GM12875 (cell line): ENCODE data around the gene BLNK.

Source experiments
- H3K4me3 ChIP-seq: one replicate; pipeline ENCODE4 v1.5.1; 2011; ENCODE audit warnings: low read depth, low read length, control low read depth
- CTCF ChIP-seq: IDR thresholded peaks from 2 replicates; pipeline ENCODE4 v1.5.1; 2011; ENCODE audit warnings: low read depth, mild to moderate bottlenecking, control low read depth, inconsistent platforms, low read length, moderate library complexity, borderline replicate concordance; ENCODE audit not compliant: insufficient read depth

Gene BLNK

GRCh38 chr10:96279191-96279641, 7.8 kb upstream of the BLNK start:
- H3K4me3 ChIP-seq, result no peak overlapping the region
- TF ChIP-seq CTCF, result no peak

- no peak overlapping the region for H3K4me3 ChIP-seq
- no peak for TF ChIP-seq CTCF
These were observed 5.5 kb upstream of the BLNK start for GRCh38 chr10:96276831-96277230.

- no peak overlapping the region for H3K4me3 ChIP-seq
- TF ChIP-seq CTCF, result no peak
These were observed 5.1 kb upstream of the BLNK start for GRCh38 chr10:96276426-96276825.

GRCh38 chr10:96275685-96276418, 4.5 kb upstream of the BLNK start:
- no peak for TF ChIP-seq CTCF
- H3K4me3 ChIP-seq, result no peak overlapping the region

- peak overlapping the region; percentile 52 for H3K4me3 ChIP-seq
- TF ChIP-seq CTCF, result no peak
These were observed 1.2 kb upstream of the BLNK start for GRCh38 chr10:96272316-96273280.

- peak overlapping the region; percentile 52 for H3K4me3 ChIP-seq
- no peak for TF ChIP-seq CTCF
These were observed 798 bp downstream of the BLNK start for GRCh38 chr10:96270571-96270970.
